Gastroesophageal sphincter (tissue), 3 donors: Measurements from ENCODE around the gene S1PR1.

Source experiments
- CTCF ChIP-seq, 4 experiments: fragments of 200-600 bp in 2 of 4; fragments of 450-650 bp in 2 of 4; sonication (generic) in 1 of 4; IDR thresholded peaks; one replicate each; pipeline ENCODE4 v1.5.1; 2017 to 2019; ENCODE audit warnings: antibody characterized with exemption in 4 of 4, mild to moderate bottlenecking in 2 of 4, moderate library complexity in 2 of 4
- POLR2A ChIP-seq, 2 donors: fragments of 450-650 bp; IDR thresholded peaks; one replicate each; pipeline ENCODE4 v1.6.1; 2017; ENCODE audit warnings: antibody characterized with exemption in 2 of 2, mild to moderate bottlenecking in 2 of 2, moderate library complexity in 1 of 2

GRCh38 chr1:101207891-101208290 is 28.9 kb upstream of the S1PR1 start:
- TF ChIP-seq CTCF (IDR thresholded peaks at IDR 0.05), result no peak
- no peak for TF ChIP-seq POLR2A (IDR thresholded peaks at IDR 0.05)
